Spleen (tissue), 11 donors: ENCODE data around the gene C3orf49. TPM values are rescaled to one million over a fixed set of nuclear protein-coding genes. Genes with fewer than 3 reads are reported as not detected.

ENCODE experiments used
- DNase-seq: peaks from one replicate; pipeline ENCODE4 v3.0.0-alpha.2; 2020
- H3K27ac ChIP-seq, 8 donors: fragments of 200-600 bp; sonication (generic) in 7 of 8; 1 replicate in 4 of 8; 2 replicates in 4 of 8; pipeline versions ENCODE4 v1.5.0 to v1.8.0; 2016 to 2021; ENCODE audit warnings: inconsistent platforms in 4 of 8, mild to moderate bottlenecking in 4 of 8, moderate library complexity in 1 of 8
- H3K27me3 ChIP-seq, 7 donors: fragments of 200-600 bp; sonication (generic) in 6 of 7; replicated peaks in 1 of 7; 1 replicate in 4 of 7; 2 replicates in 3 of 7; pipeline versions ENCODE4 v1.5.0 to v1.8.0; 2016 to 2021; ENCODE audit warnings: inconsistent platforms in 3 of 7, mild to moderate bottlenecking in 1 of 7
- H3K36me3 ChIP-seq, 6 donors: fragments of 200-600 bp; sonication (generic) in 5 of 6; 1 replicate in 4 of 6; 2 replicates in 2 of 6; pipeline versions ENCODE4 v1.5.0 to v1.8.0; 2016 to 2021; ENCODE audit warnings: inconsistent platforms in 2 of 6
- H3K4me1 ChIP-seq, 6 donors: fragments of 200-600 bp; sonication (generic) in 5 of 6; 1 replicate in 3 of 6; 2 replicates in 3 of 6; pipeline versions ENCODE4 v1.5.0 to v1.8.0; 2016 to 2021; ENCODE audit warnings: inconsistent platforms in 3 of 6
- H3K4me3 ChIP-seq, 8 donors: fragments of 200-600 bp; sonication (generic) in 7 of 8; 1 replicate in 4 of 8; 2 replicates in 4 of 8; pipeline versions ENCODE4 v1.5.0 to v1.8.0; 2016 to 2021; ENCODE audit warnings: inconsistent platforms in 4 of 8, mild to moderate bottlenecking in 4 of 8, moderate library complexity in 2 of 8
- H3K9me3 ChIP-seq, 8 donors: fragments of 200-600 bp; sonication (generic) in 7 of 8; 1 replicate in 4 of 8; 2 replicates in 4 of 8; pipeline versions ENCODE4 v1.5.0 to v1.8.0; 2016 to 2021; ENCODE audit warnings: inconsistent platforms in 4 of 8
- POLR2A ChIP-seq, 3 donors: fragments of 450-650 bp; IDR thresholded peaks; one replicate each; pipeline ENCODE4 v1.5.1; 2017; ENCODE audit warnings: antibody characterized with exemption in 3 of 3, mild to moderate bottlenecking in 1 of 3
- POLR2AphosphoS5 ChIP-seq, 3 donors: sonication (generic); formaldehyde crosslinking; IDR thresholded peaks; one replicate each; pipeline ENCODE4 v1.5.1; 2017; ENCODE audit warnings: antibody characterized with exemption in 3 of 3
- WGBS, 5 donors: extraction: QIAGEN DNeasy Blood & Tissue Kit in 3 of 5; methylation state at CpG; one replicate each; pipeline versions ENCODE4 v1.1.5 to v1.1.7; 2013 to 2018; 5-methylcytosine and 5-hydroxymethylcytosine counted together
- intact Hi-C: fragments of 100-400 bp; cut with DNase I; formaldehyde crosslinking; loops from one replicate; pipeline ENCODE4 v1.15.0; 2023; ENCODE audit warnings: low total_unique reads
- polyA plus RNA-seq, 3 donors: library from polyadenylated mRNA; stranded (reverse); fragments of 200-250 nt; gene quantifications; one replicate each; pipeline ENCODE4 v1.2.1, GENCODE V29; 2013
- total RNA-seq, 7 donors: library from RNA; depleted of rRNA in 3 of 7; stranded (reverse); fragments of >200 nt in 3 of 7; fragmentation: NEBNext Ultra II Directional in 4 of 7; extraction: Animal tissue kit (Norgen Biotek cat#: 25700) in 4 of 7; gene quantifications; one replicate each; pipeline versions ENCODE4 v1.1.0 to v1.2.1, GENCODE V29; 2016 to 2021
- TF ChIP-seq, protein P1 (sequence below), 11 experiments: fragments of 200-600 bp in 7 of 11; fragments of 450-650 bp in 4 of 11; sonication (generic) in 4 of 11; IDR thresholded peaks in 8 of 11; conservative IDR thresholded peaks in 3 of 11; 1 replicate in 7 of 11; 2 replicates in 4 of 11; pipeline versions ENCODE4 v1.4.0 to v1.8.0; 2016 to 2021; ENCODE audit warnings: antibody characterized with exemption in 11 of 11, inconsistent platforms in 4 of 11, mild to moderate bottlenecking in 1 of 11
- donor health status: healthy with polysubstance abuse.
- donor health status: DM: no; HTN: no; CAD: no; lungs with moderate emphysema.
- donor health status: DM: no; HTN: no; CAD: no.
- donor health status: Bipolar disorder and iron deficiency.
- donor health status: healthy.
- donor health status: DM: no; HTN: no; CAD: no.
- donor health status: DM: yes; HTN: yes; CAD: no.

Gene C3orf49
- total and polyA plus RNA-seq, 10 donors, result not detected

DNA sequence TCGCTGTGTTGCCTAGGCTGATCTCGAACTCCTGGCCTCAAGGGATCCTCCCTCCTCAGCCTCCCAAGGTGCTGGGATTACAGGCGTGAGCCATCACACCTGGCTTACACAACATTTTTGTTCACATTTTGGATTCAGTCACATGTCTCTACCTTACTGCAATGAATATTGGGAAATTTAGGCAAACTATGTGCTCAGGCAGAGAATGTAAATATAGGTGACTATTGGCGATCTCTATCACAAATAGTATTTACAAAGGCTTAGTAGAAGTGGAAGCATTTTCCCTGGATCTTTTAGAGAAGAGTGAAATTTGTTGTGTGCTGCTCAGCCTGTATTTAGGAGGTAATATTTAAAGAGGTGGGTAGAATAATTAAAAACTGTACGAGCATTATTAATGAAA is 72.4 kb downstream of the C3orf49 start:
- intact Hi-C loops, result no loop called here
- TF ChIP-seq, protein P1, sequence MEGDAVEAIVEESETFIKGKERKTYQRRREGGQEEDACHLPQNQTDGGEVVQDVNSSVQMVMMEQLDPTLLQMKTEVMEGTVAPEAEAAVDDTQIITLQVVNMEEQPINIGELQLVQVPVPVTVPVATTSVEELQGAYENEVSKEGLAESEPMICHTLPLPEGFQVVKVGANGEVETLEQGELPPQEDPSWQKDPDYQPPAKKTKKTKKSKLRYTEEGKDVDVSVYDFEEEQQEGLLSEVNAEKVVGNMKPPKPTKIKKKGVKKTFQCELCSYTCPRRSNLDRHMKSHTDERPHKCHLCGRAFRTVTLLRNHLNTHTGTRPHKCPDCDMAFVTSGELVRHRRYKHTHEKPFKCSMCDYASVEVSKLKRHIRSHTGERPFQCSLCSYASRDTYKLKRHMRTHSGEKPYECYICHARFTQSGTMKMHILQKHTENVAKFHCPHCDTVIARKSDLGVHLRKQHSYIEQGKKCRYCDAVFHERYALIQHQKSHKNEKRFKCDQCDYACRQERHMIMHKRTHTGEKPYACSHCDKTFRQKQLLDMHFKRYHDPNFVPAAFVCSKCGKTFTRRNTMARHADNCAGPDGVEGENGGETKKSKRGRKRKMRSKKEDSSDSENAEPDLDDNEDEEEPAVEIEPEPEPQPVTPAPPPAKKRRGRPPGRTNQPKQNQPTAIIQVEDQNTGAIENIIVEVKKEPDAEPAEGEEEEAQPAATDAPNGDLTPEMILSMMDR (IDR thresholded peaks at IDR 0.05 in 8 of 11, conservative IDR thresholded peaks at IDR 0.05 in 3 of 11), result no peak
- TF ChIP-seq POLR2AphosphoS5 (IDR thresholded peaks at IDR 0.05) (no peak), POLR2A (IDR thresholded peaks at IDR 0.05) (no peak)
- no peak for DNase-seq
- H3K4me3 ChIP-seq, result no peak overlapping the region
- no peaks in the 10 kb centered on the region for H3K27me3 ChIP-seq
- H3K9me3 ChIP-seq, result no peaks in the 10 kb centered on the region
- peaks cover 0 to 12% (median 0%) of the 10 kb centered on the region in 6 donors for H3K36me3 ChIP-seq
- peaks cover 6 to 45% (median 19%) of the 10 kb centered on the region in 6 donors for H3K4me1 ChIP-seq
- WGBS, 5 donors, result 97 to 99% (median 98%) methylated on average over 5 of the region's 5 CpGs
- no peak overlapping the region for H3K27ac ChIP-seq

DNA sequence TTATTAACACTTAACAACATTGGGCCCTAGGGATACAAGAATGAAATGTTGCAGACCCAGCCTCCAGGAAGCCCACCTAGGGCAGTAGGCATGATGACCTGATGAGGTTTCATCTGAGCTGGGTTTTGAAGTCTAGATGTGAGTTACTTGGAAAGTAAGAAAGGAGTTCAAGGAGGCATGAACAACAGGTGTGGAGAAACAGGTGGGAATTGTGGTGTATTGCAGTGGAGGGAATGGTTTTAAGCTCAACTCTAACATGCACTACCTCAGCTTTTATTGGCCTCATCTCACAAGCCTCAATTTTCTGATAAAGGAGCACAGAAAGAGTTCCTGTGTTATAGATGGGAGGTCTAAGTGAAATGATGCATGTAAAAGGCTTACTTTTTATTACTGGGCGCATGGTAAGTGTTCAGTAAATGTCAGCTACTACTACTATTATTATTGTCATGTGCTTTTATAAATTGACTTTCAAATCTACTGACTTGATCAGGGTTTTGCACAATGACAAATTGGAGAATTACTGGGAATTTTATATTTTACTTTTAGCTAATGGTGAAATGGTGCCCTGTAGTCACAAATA is 73.8 kb downstream of the C3orf49 start:
- Histone ChIP-seq H3K4me1 (peaks cover 5 to 47% (median 24%) of the 10 kb centered on the region in 6 donors), H3K9me3 (no peaks in the 10 kb centered on the region), H3K36me3 (peaks cover 0 to 12% (median 0%) of the 10 kb centered on the region in 6 donors), H3K27me3 (no peaks in the 10 kb centered on the region), H3K27ac (no peak overlapping the region), H3K4me3 (no peak overlapping the region)
- 94 to 100% (median 100%) methylated on average over 1 of the region's 1 CpG for WGBS, 5 donors
- intact Hi-C loops, result no loop called here
- DNase-seq, result no peak
- TF ChIP-seq POLR2AphosphoS5 (IDR thresholded peaks at IDR 0.05) (no peak), POLR2A (IDR thresholded peaks at IDR 0.05) (no peak)
- TF ChIP-seq, protein P1 (IDR thresholded peaks at IDR 0.05 in 8 of 11, conservative IDR thresholded peaks at IDR 0.05 in 3 of 11), result no peak

DNA sequence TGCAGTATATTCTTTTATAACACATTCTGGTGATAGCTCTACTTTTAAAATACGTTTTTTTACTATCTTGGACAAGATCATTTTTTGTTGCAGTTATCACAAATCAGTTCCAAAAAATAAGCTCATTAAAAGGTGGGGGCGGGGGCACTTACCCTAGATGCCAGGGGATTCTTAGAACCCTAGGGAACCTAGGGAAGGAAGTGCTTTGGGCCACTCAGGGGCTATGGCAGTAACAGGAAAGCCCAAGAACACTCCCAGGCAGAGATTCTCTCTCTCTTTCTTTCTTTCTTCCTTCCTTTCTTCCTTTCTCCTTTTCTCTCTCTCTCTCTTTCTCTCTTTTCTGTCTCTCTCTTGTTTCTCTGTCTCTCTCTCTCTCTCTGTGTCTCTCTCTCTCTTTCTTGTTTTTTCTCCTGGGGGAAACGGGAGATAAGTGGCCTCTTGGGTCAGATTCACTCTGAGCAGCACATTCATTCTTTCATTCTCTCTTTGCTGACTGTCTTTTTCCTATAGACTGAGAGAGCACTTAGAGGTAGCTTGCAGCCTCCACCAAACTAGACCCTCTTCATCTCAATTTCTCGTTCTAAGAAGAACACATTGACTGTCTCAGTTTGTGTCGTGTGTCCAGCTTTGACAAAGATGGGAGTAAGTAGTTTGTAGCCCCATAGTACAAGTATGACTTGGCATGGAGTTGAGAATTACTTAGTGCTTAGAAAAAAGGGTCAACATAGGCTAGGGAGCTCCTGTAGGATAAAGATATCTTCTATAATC is 76.5 kb downstream of the C3orf49 start:
- Histone ChIP-seq H3K4me3 (no peak overlapping the region), H3K36me3 (peaks cover 0 to 37% (median 22%) of the 10 kb centered on the region in 6 donors), H3K27me3 (no peaks in the 10 kb centered on the region), H3K9me3 (no peaks in the 10 kb centered on the region), H3K4me1 (peaks cover 5 to 50% (median 26%) of the 10 kb centered on the region in 6 donors), H3K27ac (no peak overlapping the region)
- intact Hi-C loops, result no loop called here
- 65 to 72% (median 71%) methylated on average over 5 of the region's 5 CpGs for WGBS, 5 donors
- DNase-seq, result no peak
- no peak for TF ChIP-seq POLR2AphosphoS5 (IDR thresholded peaks at IDR 0.05)

DNA sequence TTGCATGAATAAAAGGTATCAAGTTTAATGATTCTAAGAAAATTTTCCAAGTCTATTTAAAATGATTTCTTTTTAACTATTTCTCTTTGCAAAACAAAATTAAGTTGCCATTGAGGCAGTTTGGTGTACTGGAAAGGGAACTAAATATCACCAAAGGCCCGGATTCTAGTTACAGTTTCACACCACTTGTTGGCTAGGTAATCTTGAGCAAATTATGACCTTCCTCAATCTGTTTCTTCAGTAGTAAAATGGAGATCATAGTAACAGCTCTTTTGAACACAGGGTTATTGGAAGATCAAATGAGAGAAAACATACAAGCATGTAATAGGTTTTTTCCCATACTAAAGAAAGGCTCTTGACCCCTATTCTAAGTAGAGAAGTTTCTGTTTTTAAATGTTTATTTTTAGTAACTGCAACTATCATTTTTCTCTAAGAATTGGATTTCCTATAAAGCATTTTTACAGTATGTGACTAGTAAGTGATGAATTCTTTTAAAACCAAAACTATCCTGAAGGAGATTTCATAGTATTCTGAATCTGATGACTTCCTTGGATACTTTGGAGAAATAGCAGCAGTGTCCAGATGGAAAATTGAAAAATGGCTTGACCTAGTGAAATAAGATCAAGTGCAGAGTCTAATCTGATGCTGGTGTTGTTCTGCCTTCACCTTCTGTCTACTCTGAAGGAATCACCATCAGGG is 77.4 kb downstream of the C3orf49 start:
- no peak overlapping the region for H3K4me3 ChIP-seq
- no peaks in the 10 kb centered on the region for H3K27me3 ChIP-seq
- H3K27ac ChIP-seq, result peak overlapping the region in 1 of 8 donors; percentile 4
- H3K9me3 ChIP-seq, result no peaks in the 10 kb centered on the region
- H3K4me1 ChIP-seq, result peaks cover 5 to 54% (median 26%) of the 10 kb centered on the region in 6 donors
- intact Hi-C loops, result no loop called here
- H3K36me3 ChIP-seq, result peaks cover 0 to 38% (median 22%) of the 10 kb centered on the region in 6 donors
- WGBS, 5 donors, result 32 to 53% (median 43%) methylated on average over 1 of the region's 1 CpG
- no peak for DNase-seq
- TF ChIP-seq POLR2A (IDR thresholded peaks at IDR 0.05) (no peak), POLR2AphosphoS5 (IDR thresholded peaks at IDR 0.05) (no peak)
- TF ChIP-seq, protein P1 (IDR thresholded peaks at IDR 0.05 in 8 of 11, conservative IDR thresholded peaks at IDR 0.05 in 3 of 11), result no peak

Other genes starting within 250 kb of the C3orf49 start
- not detected for gene SNTN, start 166.6 kb upstream of the C3orf49 start, total RNA-seq
- gene SNTN, start 166.6 kb upstream of the C3orf49 start, polyA plus RNA-seq, result not detected
- 10 to 100 TPM; 23.8 to 42.2 (median 37.0) TPM for gene THOC7, start 44.5 kb downstream of the C3orf49 start, total RNA-seq
- gene THOC7, start 44.5 kb downstream of the C3orf49 start, polyA plus RNA-seq, result 10 to 100 TPM; 68.2 to 74.6 (median 71.2) TPM
- gene ATXN7, start 44.6 kb downstream of the C3orf49 start, total RNA-seq, result 10 to 100 TPM; 43.3 to 91.8 (median 67.6) TPM
- 1 to 10 TPM; 1.9 to 5.3 (median 2.0) TPM for gene ATXN7, start 44.6 kb downstream of the C3orf49 start, polyA plus RNA-seq
- not detected for gene SCAANT1, start 93.1 kb downstream of the C3orf49 start, total RNA-seq
- not detected for gene SCAANT1, start 93.1 kb downstream of the C3orf49 start, polyA plus RNA-seq
- 10 to 100 TPM; 53.4 to 75.8 (median 60.4) TPM for gene PSMD6, start 204.2 kb downstream of the C3orf49 start, total RNA-seq
- 10 to 100 TPM; 49.0 to 57.5 (median 52.7) TPM for gene PSMD6, start 204.2 kb downstream of the C3orf49 start, polyA plus RNA-seq